Vagina (tissue), 2 donors: ENCODE measurements around the gene DNAH3. TPM values are rescaled to one million over a fixed set of nuclear protein-coding genes. Genes with fewer than 3 reads are reported as not detected.

Experiments used
- DNase-seq, 2 donors: peaks; one replicate each; pipeline ENCODE4 v3.0.0-alpha.2; 2017; ENCODE audit errors: extremely low spot score in 2 of 2
- H3K27ac ChIP-seq: fragments of 200-600 bp; sonication (generic); one replicate; pipeline ENCODE4 v1.5.1; 2019
- H3K27me3 ChIP-seq: fragments of 200-600 bp; sonication (generic); one replicate; pipeline ENCODE4 v1.5.1; 2019
- H3K36me3 ChIP-seq, 2 donors: fragments of 200-600 bp; sonication (generic); one replicate each; pipeline ENCODE4 v1.5.1; 2017 to 2019
- H3K4me1 ChIP-seq: fragments of 200-600 bp; sonication (generic); one replicate; pipeline ENCODE4 v1.5.1; 2019
- H3K4me3 ChIP-seq, 2 donors: fragments of 200-600 bp; sonication (generic); 1 replicate in 1 of 2; 2 replicates in 1 of 2; pipeline ENCODE4 v1.5.1; 2016 to 2019
- H3K9me3 ChIP-seq: fragments of 200-600 bp; sonication (generic); one replicate; pipeline ENCODE4 v1.5.1; 2019
- POLR2A ChIP-seq, 2 donors: fragments of 450-650 bp; IDR thresholded peaks; one replicate each; pipeline ENCODE4 v1.6.1; 2017; ENCODE audit warnings: antibody characterized with exemption in 2 of 2, mild to moderate bottlenecking in 2 of 2, moderate library complexity in 2 of 2
- POLR2AphosphoS5 ChIP-seq, 2 donors: sonication (generic); formaldehyde crosslinking; IDR thresholded peaks; one replicate each; pipeline ENCODE4 v1.9.0; 2017; ENCODE audit warnings: antibody characterized with exemption in 2 of 2, mild to moderate bottlenecking in 2 of 2, low read depth in 1 of 2; ENCODE audit not compliant: insufficient read depth in 1 of 2
- intact Hi-C: fragments of 100-400 bp; cut with DNase I; formaldehyde crosslinking; loops from one replicate; pipeline ENCODE4 v1.15.1; 2023
- total RNA-seq: library from RNA; depleted of rRNA; stranded (reverse); fragments of >200 nt; gene quantifications from one replicate; pipeline ENCODE4 v1.2.3, GENCODE V29; 2016
- TF ChIP-seq, protein P1 (sequence below), 3 experiments: fragments of 450-650 bp in 2 of 3; fragments of 200-600 bp in 1 of 3; sonication (generic) in 1 of 3; IDR thresholded peaks; one replicate each; pipeline ENCODE4 v1.5.1; 2017 to 2019; ENCODE audit warnings: antibody characterized with exemption in 3 of 3, mild to moderate bottlenecking in 2 of 3, moderate library complexity in 2 of 3

Gene DNAH3
- total RNA-seq, 1 donor from 2014 or later: 0.25 TPM

- Histone ChIP-seq H3K36me3 (peaks cover 2 to 60% of the 10 kb centered on the region in 2 donors), H3K4me1 (peaks cover 20% of the 10 kb centered on the region), H3K27ac (no peak overlapping the region), H3K4me3 (no peak overlapping the region), H3K27me3 (no peaks in the 10 kb centered on the region), H3K9me3 (no peaks in the 10 kb centered on the region)
- TF ChIP-seq, protein P1, sequence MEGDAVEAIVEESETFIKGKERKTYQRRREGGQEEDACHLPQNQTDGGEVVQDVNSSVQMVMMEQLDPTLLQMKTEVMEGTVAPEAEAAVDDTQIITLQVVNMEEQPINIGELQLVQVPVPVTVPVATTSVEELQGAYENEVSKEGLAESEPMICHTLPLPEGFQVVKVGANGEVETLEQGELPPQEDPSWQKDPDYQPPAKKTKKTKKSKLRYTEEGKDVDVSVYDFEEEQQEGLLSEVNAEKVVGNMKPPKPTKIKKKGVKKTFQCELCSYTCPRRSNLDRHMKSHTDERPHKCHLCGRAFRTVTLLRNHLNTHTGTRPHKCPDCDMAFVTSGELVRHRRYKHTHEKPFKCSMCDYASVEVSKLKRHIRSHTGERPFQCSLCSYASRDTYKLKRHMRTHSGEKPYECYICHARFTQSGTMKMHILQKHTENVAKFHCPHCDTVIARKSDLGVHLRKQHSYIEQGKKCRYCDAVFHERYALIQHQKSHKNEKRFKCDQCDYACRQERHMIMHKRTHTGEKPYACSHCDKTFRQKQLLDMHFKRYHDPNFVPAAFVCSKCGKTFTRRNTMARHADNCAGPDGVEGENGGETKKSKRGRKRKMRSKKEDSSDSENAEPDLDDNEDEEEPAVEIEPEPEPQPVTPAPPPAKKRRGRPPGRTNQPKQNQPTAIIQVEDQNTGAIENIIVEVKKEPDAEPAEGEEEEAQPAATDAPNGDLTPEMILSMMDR (IDR thresholded peaks at IDR 0.05): no peak
- no peak for TF ChIP-seq POLR2AphosphoS5 (IDR thresholded peaks at IDR 0.05; ENCODE audit: insufficient read depth in 1 of 2, low read depth in 1 of 2)
- no peak for TF ChIP-seq POLR2A (IDR thresholded peaks at IDR 0.05)
- intact Hi-C loops: no loop called here
- no peak for DNase-seq
Measured at GRCh38 chr16:21167929-21168602, 17.4 kb upstream of the DNAH3 start.

DNA sequence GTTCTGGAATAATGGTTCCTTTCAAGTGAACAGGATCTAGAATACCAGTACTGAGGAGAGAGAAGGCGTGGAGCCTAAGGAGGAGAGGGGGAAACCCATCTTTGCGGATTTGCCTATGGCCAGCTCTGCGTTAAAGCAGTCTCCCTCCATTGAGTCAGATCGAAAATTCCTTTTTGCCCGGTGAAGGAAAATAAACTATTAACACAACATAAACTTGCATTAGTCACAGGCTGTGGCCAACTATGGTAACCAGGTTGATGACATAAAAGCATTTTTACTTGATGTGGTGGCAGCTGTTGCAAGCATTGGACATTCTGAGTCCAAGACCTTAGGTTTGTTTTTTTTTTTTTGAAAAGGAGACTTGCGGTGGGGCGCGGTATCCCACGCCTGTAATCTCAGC, 16.7 kb upstream of the DNAH3 start:
- Histone ChIP-seq H3K4me3 (no peak overlapping the region), H3K27me3 (no peaks in the 10 kb centered on the region), H3K4me1 (peaks cover 27% of the 10 kb centered on the region), H3K27ac (no peak overlapping the region), H3K9me3 (no peaks in the 10 kb centered on the region), H3K36me3 (peaks cover 2 to 53% of the 10 kb centered on the region in 2 donors)
- no peak for DNase-seq
- TF ChIP-seq POLR2AphosphoS5 (IDR thresholded peaks at IDR 0.05; ENCODE audit: insufficient read depth in 1 of 2, low read depth in 1 of 2) (no peak), POLR2A (IDR thresholded peaks at IDR 0.05) (no peak)
- TF ChIP-seq, protein P1 (IDR thresholded peaks at IDR 0.05): no peak
- intact Hi-C loops: no loop called here

DNA sequence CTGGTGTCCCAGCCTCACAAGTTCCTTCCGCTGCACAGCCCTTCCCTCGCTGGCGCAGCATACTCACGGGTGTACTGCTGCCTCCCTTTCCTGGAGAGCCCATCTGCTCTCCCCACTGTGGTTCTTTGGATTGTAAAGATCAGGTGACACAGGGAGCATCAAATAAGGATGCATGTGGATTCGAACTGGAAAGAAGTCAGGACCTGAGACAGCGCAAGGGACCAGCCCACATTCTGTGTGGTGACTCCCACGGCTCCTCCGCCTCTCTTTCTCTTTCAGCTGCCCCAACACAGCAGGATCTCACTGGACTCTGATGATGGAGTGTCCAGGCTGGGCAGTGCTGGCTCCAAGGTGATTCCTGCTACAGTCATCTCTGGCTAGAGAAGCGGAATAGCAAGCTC, 15.9 kb upstream of the DNAH3 start:
- Histone ChIP-seq H3K9me3 (no peaks in the 10 kb centered on the region), H3K36me3 (peaks cover 1 to 45% of the 10 kb centered on the region in 2 donors), H3K4me3 (no peak overlapping the region), H3K4me1 (peaks cover 35% of the 10 kb centered on the region), H3K27me3 (no peaks in the 10 kb centered on the region), H3K27ac (no peak overlapping the region)
- DNase-seq: no peak
- no peak for TF ChIP-seq POLR2A (IDR thresholded peaks at IDR 0.05)
- no peak for TF ChIP-seq POLR2AphosphoS5 (IDR thresholded peaks at IDR 0.05; ENCODE audit: insufficient read depth in 1 of 2, low read depth in 1 of 2)
- TF ChIP-seq, protein P1 (IDR thresholded peaks at IDR 0.05): no peak
- intact Hi-C loops: no loop called here

- H3K4me1 ChIP-seq: peaks cover 54% of the 10 kb centered on the region
- H3K9me3 ChIP-seq: no peaks in the 10 kb centered on the region
- no peak overlapping the region for H3K4me3 ChIP-seq
- intact Hi-C loops: loop anchor here (5.0 kb wide), 1 partner anchor 1523 kb away; no protein-coding TSS in a partner anchor
- TF ChIP-seq, protein P1 (IDR thresholded peaks at IDR 0.05): no peak
- TF ChIP-seq POLR2AphosphoS5 (IDR thresholded peaks at IDR 0.05; ENCODE audit: insufficient read depth in 1 of 2, low read depth in 1 of 2) (no peak), POLR2A (IDR thresholded peaks at IDR 0.05) (no peak)
- H3K36me3 ChIP-seq: peaks cover 0 to 28% of the 10 kb centered on the region in 2 donors
- DNase-seq: no peak
- H3K27me3 ChIP-seq: no peaks in the 10 kb centered on the region
- no peak overlapping the region for H3K27ac ChIP-seq
Measured at GRCh38 chr16:21164521-21165168, 14.0 kb upstream of the DNAH3 start.

- no peaks in the 10 kb centered on the region for H3K9me3 ChIP-seq
- peak overlapping the region; percentile 64 for H3K27ac ChIP-seq
- intact Hi-C loops: loop anchor here (5.0 kb wide), 1 partner anchor 1524 kb away; no protein-coding TSS in a partner anchor
- TF ChIP-seq, protein P1 (IDR thresholded peaks at IDR 0.05): no peak
- TF ChIP-seq POLR2A (IDR thresholded peaks at IDR 0.05): no peak
- no peak for TF ChIP-seq POLR2AphosphoS5 (IDR thresholded peaks at IDR 0.05; ENCODE audit: insufficient read depth in 1 of 2, low read depth in 1 of 2)
- DNase-seq: no peak
- H3K27me3 ChIP-seq: no peaks in the 10 kb centered on the region
- no peak overlapping the region for H3K4me3 ChIP-seq
- peaks cover 54% of the 10 kb centered on the region for H3K4me1 ChIP-seq
- peaks cover 0 to 28% of the 10 kb centered on the region in 2 donors for H3K36me3 ChIP-seq
Measured at GRCh38 chr16:21163576-21163975, 12.9 kb upstream of the DNAH3 start.
